Natural killer cell (primary cell): Measurements from ENCODE around the gene SCLY. TPM values are rescaled to one million over a fixed set of nuclear protein-coding genes. Genes with fewer than 3 reads are reported as not detected.
A peak's percentile ranks its signal among the peaks of the same experiment; 100 is the strongest.

Source experiments
- ATAC-seq, 3 donors: fragments of 150-1000 bp in 2 of 3; fragments of 200-7000 bp in 1 of 3; cut with Tn5 transposase; 1 replicate in 1 of 3; 2 replicates in 2 of 3; pipeline ENCODE4 v1.10.0; 2021; ENCODE audit warnings: mild to moderate bottlenecking in 2 of 3, moderate library complexity in 2 of 3
- DNase-seq, 2 donors: peaks; one replicate each; pipeline versions ENCODE4 v3.0.0 to v3.0.0-alpha.2; 2013 to 2021; ENCODE audit warnings: mixed read lengths in 1 of 2
- H3K27ac ChIP-seq: one replicate; pipeline ENCODE4 v1.5.1; 2013; ENCODE audit warnings: mild to moderate bottlenecking, low read length
- H3K27me3 ChIP-seq: one replicate; pipeline ENCODE4 v1.6.1; 2013; ENCODE audit warnings: low read length; ENCODE audit not compliant: control insufficient read depth, insufficient read depth
- H3K36me3 ChIP-seq: one replicate; pipeline ENCODE4 v1.6.1; 2013; ENCODE audit warnings: low read length; ENCODE audit not compliant: control insufficient read depth, insufficient read depth
- H3K4me1 ChIP-seq: one replicate; pipeline ENCODE4 v1.6.1; 2013; ENCODE audit warnings: low read length; ENCODE audit not compliant: control insufficient read depth, insufficient read depth
- H3K4me3 ChIP-seq: one replicate; pipeline ENCODE4 v1.5.1; 2013; ENCODE audit warnings: low read length
- H3K9me3 ChIP-seq: one replicate; pipeline ENCODE4 v1.6.1; 2013; ENCODE audit warnings: low read length; ENCODE audit not compliant: control insufficient read depth, insufficient read depth
- H3K27ac Mint-ChIP-seq, 2 donors: one replicate each; pipeline ENCODE4 v1.8.0; 2022; ENCODE audit warnings: mild to moderate bottlenecking in 2 of 2, mixed read lengths in 2 of 2, moderate library complexity in 1 of 2
- H3K27me3 Mint-ChIP-seq, 2 donors: one replicate each; pipeline ENCODE4 v1.8.0; 2022; ENCODE audit warnings: low read depth in 2 of 2, mixed read lengths in 2 of 2
- H3K36me3 Mint-ChIP-seq: one replicate; pipeline ENCODE4 v1.8.0; 2022; ENCODE audit warnings: mixed read lengths
- H3K4me1 Mint-ChIP-seq, 2 donors: one replicate each; pipeline ENCODE4 v1.8.0; 2022; ENCODE audit warnings: mixed read lengths in 2 of 2
- H3K4me3 Mint-ChIP-seq: one replicate; pipeline ENCODE4 v1.8.0; 2022; ENCODE audit warnings: mild to moderate bottlenecking, moderate library complexity, mixed read lengths
- H3K9me3 Mint-ChIP-seq, 2 donors: one replicate each; pipeline ENCODE4 v1.8.0; 2022; ENCODE audit warnings: mixed read lengths in 2 of 2
- CTCF ChIP-seq: fragments of 200-600 bp; IDR thresholded peaks from one replicate; pipeline ENCODE4 v1.8.0; 2022; ENCODE audit warnings: antibody characterized with exemption
- WGBS: methylation state at CpG from one replicate; pipeline ENCODE4 v1.1.7; 2013; ENCODE audit warnings: missing lambda C conversion rate; ENCODE audit not compliant: insufficient coverage; 5-methylcytosine and 5-hydroxymethylcytosine counted together
- intact Hi-C: fragments of 100-400 bp; cut with micrococcal nuclease; formaldehyde crosslinking; loops from one replicate; pipeline ENCODE4 v1.14.2; 2022
- total RNA-seq, 4 donors: library from RNA; stranded (reverse); fragments of 120-200 nt in 1 of 4; gene quantifications; one replicate each; pipeline versions ENCODE4 v1.2.3 to v1.2.4, GENCODE V29; 2013 to 2022

SCLY gene
- total RNA-seq, 3 donors from 2014 or later (not counting 1 experiment from before 2014, with no cell fraction given) = 16.3 to 24.6 (median 20.1) TPM

- Histone ChIP-seq H3K9me3 (no peaks in the 10 kb centered on the region), H3K4me1 (peaks cover 33% of the 10 kb centered on the region), H3K4me3 (no peak overlapping the region), H3K27me3 (no peaks in the 10 kb centered on the region), H3K27ac (no peak overlapping the region), H3K36me3 (peaks cover 27% of the 10 kb centered on the region)
- Mint-ChIP-seq H3K4me3 (no peak overlapping the region), H3K9me3 (no peaks in the 10 kb centered on the region), H3K27ac (peak overlapping the region; percentile 69 to 78), H3K36me3 (peaks cover 14% of the 10 kb centered on the region), H3K4me1 (peaks cover 43 to 66% of the 10 kb centered on the region in 2 donors), H3K27me3 (no peaks in the 10 kb centered on the region)
- 70% methylated on average over 5 of the region's 5 CpGs for WGBS
- intact Hi-C loops = no loop called here
- DNase-seq (no peak), ATAC-seq (no peak)
- no peak for TF ChIP-seq CTCF
Measured at GRCh38 chr2:238022594-238023157, 38.1 kb upstream of the SCLY start.

GRCh38 chr2:238023608-238024007 is 37.2 kb upstream of the SCLY start:
- Histone ChIP-seq H3K4me1 (peaks cover 38% of the 10 kb centered on the region), H3K36me3 (peaks cover 21% of the 10 kb centered on the region), H3K4me3 (no peak overlapping the region), H3K27ac (no peak overlapping the region), H3K27me3 (no peaks in the 10 kb centered on the region), H3K9me3 (no peaks in the 10 kb centered on the region)
- Mint-ChIP-seq H3K9me3 (no peaks in the 10 kb centered on the region), H3K27me3 (no peaks in the 10 kb centered on the region), H3K27ac (peak overlapping the region; percentile 78 to 85), H3K4me3 (no peak overlapping the region), H3K4me1 (peaks cover 46 to 70% of the 10 kb centered on the region in 2 donors), H3K36me3 (peaks cover 14% of the 10 kb centered on the region)
- no peak for DNase-seq
- ATAC-seq = no peak
- 60% methylated on average over 2 of the region's 2 CpGs for WGBS
- intact Hi-C loops = no loop called here
- TF ChIP-seq CTCF = no peak

GRCh38 chr2:238024986-238025385 is 35.8 kb upstream of the SCLY start:
- Histone ChIP-seq H3K27ac (peak overlapping the region; percentile 34), H3K36me3 (peaks cover 22% of the 10 kb centered on the region), H3K4me3 (no peak overlapping the region), H3K4me1 (peaks cover 38% of the 10 kb centered on the region), H3K27me3 (no peaks in the 10 kb centered on the region), H3K9me3 (no peaks in the 10 kb centered on the region)
- intact Hi-C loops = no loop called here
- Mint-ChIP-seq H3K36me3 (peaks cover 14% of the 10 kb centered on the region), H3K9me3 (no peaks in the 10 kb centered on the region), H3K27me3 (no peaks in the 10 kb centered on the region), H3K27ac (peak overlapping the region; percentile 78 to 85), H3K4me1 (peaks cover 47 to 73% of the 10 kb centered on the region in 2 donors), H3K4me3 (peak overlapping the region; percentile 4)
- DNase-seq (peak; percentile 14 to 25), ATAC-seq (peak; percentile 93 to 98 (median 97))
- no peak for TF ChIP-seq CTCF
- WGBS = 54% methylated on average over 8 of the region's 8 CpGs
